Glutamatergic neuron (in vitro differentiated cells): Measurements from ENCODE around the gene MED16. TPM values are rescaled to one million over a fixed set of nuclear protein-coding genes. Genes with fewer than 3 reads are reported as not detected.

ENCODE experiments used
- DNase-seq: peaks from one replicate; pipeline ENCODE4 v3.0.0; 2022
- H3K27ac Mint-ChIP-seq: one replicate; pipeline ENCODE4 v1.8.0; 2020; ENCODE audit warnings: mild to moderate bottlenecking, mixed read lengths, inconsistent platforms; ENCODE audit not compliant: unreplicated experiment
- H3K27me3 Mint-ChIP-seq: one replicate; pipeline ENCODE4 v1.8.0; 2020; ENCODE audit warnings: mild to moderate bottlenecking, moderate library complexity, mixed read lengths, inconsistent platforms; ENCODE audit not compliant: unreplicated experiment
- H3K36me3 Mint-ChIP-seq: one replicate; pipeline ENCODE4 v1.8.0; 2020; ENCODE audit warnings: mild to moderate bottlenecking, mixed read lengths, inconsistent platforms; ENCODE audit not compliant: unreplicated experiment
- H3K4me1 Mint-ChIP-seq: one replicate; pipeline ENCODE4 v1.8.0; 2020; ENCODE audit warnings: mild to moderate bottlenecking, low read depth, mixed read lengths, inconsistent platforms; ENCODE audit not compliant: unreplicated experiment
- H3K4me3 Mint-ChIP-seq: one replicate; pipeline ENCODE4 v1.8.0; 2020; ENCODE audit warnings: mild to moderate bottlenecking, mixed read lengths, inconsistent platforms; ENCODE audit not compliant: unreplicated experiment
- H3K9me3 Mint-ChIP-seq: one replicate; pipeline ENCODE4 v1.8.0; 2020; ENCODE audit warnings: mild to moderate bottlenecking, moderate library complexity, mixed read lengths, inconsistent platforms; ENCODE audit not compliant: unreplicated experiment
- total RNA-seq: library from RNA; stranded (reverse); fragmentation: NEBNext Ultra II Directional; extraction: Animal tissue kit (Norgen Biotek cat#: 25700); gene quantifications from one replicate; pipeline ENCODE4 v1.2.1, GENCODE V29; 2021; ENCODE audit not compliant: unreplicated experiment
- TF ChIP-seq, protein P1 (sequence below): fragments of 200-600 bp; sonication (generic); IDR thresholded peaks from one replicate; pipeline ENCODE4 v1.5.0; 2021; ENCODE audit not compliant: partially characterized antibody, unreplicated experiment

MED16 gene
- total RNA-seq, 1 donor from 2014 or later = 65.0 TPM

DNA sequence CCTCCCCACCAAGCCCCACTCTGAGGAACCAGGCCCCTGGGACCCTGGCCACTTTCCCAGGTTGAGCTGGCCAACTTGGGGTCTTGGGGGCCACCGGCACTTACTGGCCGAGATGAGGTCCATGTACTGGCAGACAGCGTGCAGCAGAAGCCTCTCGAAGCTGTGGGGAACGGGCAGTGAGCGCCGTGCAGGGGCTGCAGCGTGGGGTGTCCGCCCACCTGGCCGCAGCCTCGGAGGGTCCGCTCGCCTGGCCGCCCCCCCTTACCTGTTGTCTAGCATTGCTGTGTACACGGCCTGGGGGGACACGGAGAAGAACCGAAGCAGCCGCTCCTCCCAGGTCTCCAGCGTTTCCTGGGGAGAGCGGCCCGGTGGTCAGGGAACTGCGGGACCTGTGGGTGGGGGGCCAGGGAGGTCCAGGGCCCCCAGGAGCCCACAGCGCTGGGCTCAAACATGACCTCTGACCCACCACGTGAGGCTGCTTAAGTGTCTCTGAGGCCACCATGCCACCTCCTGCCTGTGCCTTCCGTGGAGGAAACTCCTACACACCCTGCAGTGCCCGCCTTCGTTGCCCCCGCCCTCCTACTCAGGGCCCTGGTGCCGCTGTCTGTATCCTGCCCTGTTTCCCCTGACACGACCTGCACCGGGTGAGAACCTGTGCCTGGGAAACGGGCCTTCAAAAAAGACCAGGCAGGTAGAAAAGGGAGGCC, 6.5 kb upstream of the MED16 start:
- TF ChIP-seq, protein P1, sequence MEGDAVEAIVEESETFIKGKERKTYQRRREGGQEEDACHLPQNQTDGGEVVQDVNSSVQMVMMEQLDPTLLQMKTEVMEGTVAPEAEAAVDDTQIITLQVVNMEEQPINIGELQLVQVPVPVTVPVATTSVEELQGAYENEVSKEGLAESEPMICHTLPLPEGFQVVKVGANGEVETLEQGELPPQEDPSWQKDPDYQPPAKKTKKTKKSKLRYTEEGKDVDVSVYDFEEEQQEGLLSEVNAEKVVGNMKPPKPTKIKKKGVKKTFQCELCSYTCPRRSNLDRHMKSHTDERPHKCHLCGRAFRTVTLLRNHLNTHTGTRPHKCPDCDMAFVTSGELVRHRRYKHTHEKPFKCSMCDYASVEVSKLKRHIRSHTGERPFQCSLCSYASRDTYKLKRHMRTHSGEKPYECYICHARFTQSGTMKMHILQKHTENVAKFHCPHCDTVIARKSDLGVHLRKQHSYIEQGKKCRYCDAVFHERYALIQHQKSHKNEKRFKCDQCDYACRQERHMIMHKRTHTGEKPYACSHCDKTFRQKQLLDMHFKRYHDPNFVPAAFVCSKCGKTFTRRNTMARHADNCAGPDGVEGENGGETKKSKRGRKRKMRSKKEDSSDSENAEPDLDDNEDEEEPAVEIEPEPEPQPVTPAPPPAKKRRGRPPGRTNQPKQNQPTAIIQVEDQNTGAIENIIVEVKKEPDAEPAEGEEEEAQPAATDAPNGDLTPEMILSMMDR = no peak
- Mint-ChIP-seq H3K4me3 (no peak overlapping the region), H3K36me3 (no peaks in the 10 kb centered on the region), H3K27me3 (peaks cover 8% of the 10 kb centered on the region), H3K9me3 (peaks cover 8% of the 10 kb centered on the region), H3K4me1 (peaks cover 12% of the 10 kb centered on the region), H3K27ac (no peak overlapping the region)
- no peak for DNase-seq

DNA sequence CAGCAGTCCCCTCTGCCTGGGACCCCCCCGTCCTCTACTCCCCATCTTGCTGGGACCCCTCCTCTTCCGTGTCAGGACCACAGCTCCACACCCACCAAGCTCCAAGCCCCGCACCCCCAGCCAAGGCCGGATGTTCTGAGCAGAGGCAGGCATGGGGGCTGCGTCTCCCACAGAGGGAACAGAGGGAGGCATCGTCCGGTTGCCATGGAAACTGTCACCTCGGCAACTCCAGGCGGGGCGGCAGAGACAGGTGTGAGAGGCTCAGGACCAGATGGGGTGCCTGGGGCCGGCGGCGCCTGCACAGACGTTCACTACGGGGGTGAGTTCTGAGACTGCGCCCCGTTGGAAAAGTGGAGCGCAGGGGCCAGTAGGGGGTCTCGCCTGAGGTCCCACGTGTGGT, 5.7 kb upstream of the MED16 start:
- H3K27ac Mint-ChIP-seq = peak overlapping the region; percentile 82
- H3K4me3 Mint-ChIP-seq = peak overlapping the region; percentile 69
- no peaks in the 10 kb centered on the region for H3K36me3 Mint-ChIP-seq
- H3K27me3 Mint-ChIP-seq = peaks cover 13% of the 10 kb centered on the region
- TF ChIP-seq, protein P1 = no peak
- DNase-seq = peak; percentile 88
- peaks cover 12% of the 10 kb centered on the region for H3K9me3 Mint-ChIP-seq
- peaks cover 8% of the 10 kb centered on the region for H3K4me1 Mint-ChIP-seq

DNA sequence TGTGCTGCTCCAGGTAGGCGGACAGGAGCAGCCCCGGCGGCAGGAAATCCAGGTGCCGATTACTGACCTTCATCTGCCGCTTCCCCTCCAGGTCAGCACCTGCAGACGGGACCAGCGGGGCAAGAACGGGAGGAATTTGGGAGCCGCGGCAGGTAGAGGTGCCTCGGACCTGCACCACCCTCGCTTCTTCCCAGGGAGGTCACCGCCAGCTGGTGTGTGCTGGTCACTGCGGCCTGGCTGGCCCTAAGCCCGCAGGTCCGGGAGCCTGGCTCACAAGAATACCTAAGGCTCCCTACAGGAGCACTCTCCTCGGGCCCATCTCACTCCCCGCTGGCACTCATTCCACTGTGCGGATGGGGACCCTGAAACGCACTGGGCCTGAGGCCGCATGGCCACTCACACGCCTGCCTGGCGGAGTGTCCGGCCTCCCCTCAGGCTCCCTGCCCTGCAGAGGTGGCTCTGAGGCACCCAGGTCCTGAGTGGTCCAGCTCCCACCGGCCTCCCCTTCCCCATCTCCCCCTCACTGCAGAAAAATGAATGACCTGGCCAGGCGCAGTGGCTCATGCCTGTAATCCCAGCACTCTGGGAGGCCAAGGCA, 4.6 kb upstream of the MED16 start:
- Mint-ChIP-seq H3K4me1 (peaks cover 7% of the 10 kb centered on the region), H3K9me3 (peaks cover 15% of the 10 kb centered on the region), H3K27me3 (peaks cover 20% of the 10 kb centered on the region), H3K4me3 (no peak overlapping the region), H3K27ac (no peak overlapping the region), H3K36me3 (no peaks in the 10 kb centered on the region)
- TF ChIP-seq, protein P1 = peak; percentile 48
- DNase-seq = peak; percentile 58

DNA sequence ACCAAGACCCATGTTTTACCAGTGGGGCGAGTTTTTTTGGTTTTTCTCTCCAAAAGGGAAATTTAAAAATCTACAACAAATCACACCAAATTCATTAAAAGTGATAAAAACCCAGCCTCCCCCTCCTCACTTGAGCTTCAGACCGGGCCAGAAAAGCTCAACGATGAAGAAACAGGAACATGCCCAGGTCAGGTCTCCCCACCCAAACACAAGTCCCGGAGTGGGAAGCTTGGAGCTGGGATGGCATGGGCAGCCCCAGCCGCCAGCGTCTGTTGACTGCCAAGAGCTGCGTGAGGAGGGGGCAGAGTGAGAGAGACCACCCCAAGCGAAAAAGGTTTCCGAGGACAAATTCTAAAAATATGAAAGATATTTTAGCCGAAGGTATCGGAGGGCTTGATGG, 4.0 kb upstream of the MED16 start:
- Mint-ChIP-seq H3K4me3 (no peak overlapping the region), H3K27me3 (peaks cover 20% of the 10 kb centered on the region), H3K4me1 (peaks cover 6% of the 10 kb centered on the region), H3K36me3 (no peaks in the 10 kb centered on the region), H3K27ac (no peak overlapping the region), H3K9me3 (peaks cover 19% of the 10 kb centered on the region)
- no peak for DNase-seq
- TF ChIP-seq, protein P1 = no peak

DNA sequence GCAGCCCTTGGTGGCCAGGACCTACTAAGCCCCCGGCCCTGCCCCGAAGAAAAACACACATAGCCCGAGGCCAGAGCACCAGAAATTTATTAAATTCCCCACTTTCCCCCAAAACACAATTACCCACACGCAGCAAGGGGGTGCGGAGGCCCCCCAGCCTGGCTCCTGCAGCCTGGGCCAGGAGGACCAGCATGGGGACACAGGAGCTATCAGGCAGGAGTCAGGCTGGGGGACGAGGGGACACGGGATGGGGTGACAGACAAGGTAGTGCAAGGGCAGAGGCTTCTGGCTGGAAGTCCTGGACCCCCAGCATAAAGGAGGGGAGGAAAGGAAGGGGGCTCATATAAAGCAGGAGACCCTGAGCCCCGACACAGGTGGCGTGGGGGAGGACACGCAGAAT, 3.4 kb upstream of the MED16 start:
- Mint-ChIP-seq H3K9me3 (peaks cover 19% of the 10 kb centered on the region), H3K4me1 (peaks cover 6% of the 10 kb centered on the region), H3K4me3 (no peak overlapping the region), H3K27ac (no peak overlapping the region), H3K36me3 (no peaks in the 10 kb centered on the region), H3K27me3 (peaks cover 20% of the 10 kb centered on the region)
- TF ChIP-seq, protein P1 = no peak
- no peak for DNase-seq
